HepG2 (cell line): ENCODE data around the gene TP53TG5. TPM values are rescaled to one million over a fixed set of nuclear protein-coding genes. Genes with fewer than 3 reads are reported as not detected.

Source experiments
- ATAD3A ChIP-seq: sonication (generic); formaldehyde crosslinking; IDR thresholded peaks from 2 replicates; pipeline ENCODE4 v1.4.0; 2020; ENCODE audit warnings: missing genetic modification reagents
- BRF2 ChIP-seq: sonication (generic); formaldehyde crosslinking; IDR thresholded peaks from 2 replicates; pipeline ENCODE4 v1.8.1; 2022; ENCODE audit warnings: mild to moderate bottlenecking, missing genetic modification reagents
- DMAP1 ChIP-seq: IDR thresholded peaks from 2 replicates; pipeline ENCODE4 v1.6.1; 2016
- ESRRA ChIP-seq: sonication (generic); formaldehyde crosslinking; IDR thresholded peaks from 2 replicates; pipeline ENCODE4 v1.5.1; 2020; ENCODE audit warnings: mild to moderate bottlenecking, low read depth, missing genetic modification reagents
- FIP1L1 ChIP-seq: fragments of 200-400 bp; formaldehyde crosslinking; IDR thresholded peaks from 2 replicates; pipeline ENCODE4 v1.6.1; 2018; ENCODE audit warnings: low read depth, mild to moderate bottlenecking, low read length, moderate library complexity, borderline replicate concordance; ENCODE audit not compliant: insufficient read depth
- GATA4 ChIP-seq: sonication (generic); IDR thresholded peaks from 2 replicates; pipeline ENCODE4 v1.6.1; 2016; ENCODE audit warnings: antibody characterized with exemption, low read depth, borderline replicate concordance
- IRF2 ChIP-seq: IDR thresholded peaks from 2 replicates; pipeline ENCODE4 v1.6.1; 2018; ENCODE audit warnings: missing genetic modification reagents, missing compliant biosample characterization
- ISX ChIP-seq: sonication (generic); formaldehyde crosslinking; conservative IDR thresholded peaks from 2 replicates; pipeline ENCODE4 v1.5.0; 2020; ENCODE audit warnings: missing genetic modification reagents
- JUNB ChIP-seq: sonication (generic); formaldehyde crosslinking; IDR thresholded peaks from 2 replicates; pipeline ENCODE4 v1.8.0; 2022; ENCODE audit warnings: missing genetic modification reagents, mild to moderate bottlenecking, borderline replicate concordance
- KAT8 ChIP-seq: IDR thresholded peaks from 2 replicates; pipeline ENCODE4 v1.6.1; 2016; ENCODE audit warnings: missing genetic modification reagents, missing compliant biosample characterization
- LCORL ChIP-seq, 2 experiments: fragments of 450-650 bp in 1 of 2; sonication (generic) in 1 of 2; formaldehyde crosslinking in 1 of 2; IDR thresholded peaks; 2 replicates each; pipeline versions ENCODE4 v1.5.0 to v1.6.1; 2017 to 2020; ENCODE audit warnings: antibody characterized with exemption in 1 of 2, missing genetic modification reagents in 1 of 2
- MBNL3 ChIP-seq: fragments of 250-450 bp; sonication (Bioruptor Pico); conservative IDR thresholded peaks from 2 replicates; pipeline ENCODE4 v1.8.0; 2022; ENCODE audit warnings: mild to moderate bottlenecking, inconsistent platforms
- MEIS2 ChIP-seq: sonication (generic); formaldehyde crosslinking; IDR thresholded peaks from 2 replicates; pipeline ENCODE4 v1.9.0; 2021; ENCODE audit warnings: mild to moderate bottlenecking, missing genetic modification reagents
- MXD4 ChIP-seq: IDR thresholded peaks from 2 replicates; pipeline ENCODE4 v1.6.1; 2016; ENCODE audit warnings: mild to moderate bottlenecking, missing biosample characterization, missing genetic modification reagents
- NCOR1 ChIP-seq: fragments of 200-600 bp; sonication (generic); IDR thresholded peaks from 2 replicates; pipeline ENCODE4 v1.7.0; 2017; ENCODE audit warnings: antibody characterized with exemption, low read length, borderline replicate concordance
- NFRKB ChIP-seq: fragments of 450-650 bp; IDR thresholded peaks from 2 replicates; pipeline ENCODE4 v1.6.1; 2017
- NRL ChIP-seq: sonication (generic); formaldehyde crosslinking; IDR thresholded peaks from 2 replicates; pipeline ENCODE4 v1.5.0; 2020; ENCODE audit warnings: missing genetic modification reagents, mild to moderate bottlenecking, moderate library complexity, borderline replicate concordance
- PHF21A ChIP-seq: sonication (generic); formaldehyde crosslinking; IDR thresholded peaks from 2 replicates; pipeline ENCODE4 v1.5.0; 2020; ENCODE audit warnings: mild to moderate bottlenecking, missing genetic modification reagents
- PRMT3 ChIP-seq: sonication (generic); formaldehyde crosslinking; IDR thresholded peaks from 2 replicates; pipeline ENCODE4 v1.8.1; 2022; ENCODE audit warnings: low read depth, mild to moderate bottlenecking, moderate library complexity, missing genetic modification reagents, borderline replicate concordance
- RFX1 ChIP-seq: fragments of 450-650 bp; IDR thresholded peaks from 2 replicates; pipeline ENCODE4 v1.6.1; 2017
- SETDB1 ChIP-seq: sonication (generic); formaldehyde crosslinking; IDR thresholded peaks from 2 replicates; pipeline ENCODE4 v1.5.1; 2020; ENCODE audit warnings: missing genetic modification reagents, mild to moderate bottlenecking, borderline replicate concordance
- SIN3B ChIP-seq: fragments of 150-350 bp; IDR thresholded peaks from 2 replicates; pipeline ENCODE4 v1.6.1; 2014; ENCODE audit warnings: low read length
- SKI ChIP-seq: fragments of 450-650 bp; IDR thresholded peaks from one replicate; pipeline ENCODE4 v1.6.1; 2018; ENCODE audit warnings: mild to moderate bottlenecking; ENCODE audit not compliant: partially characterized antibody
- TBP ChIP-seq: sonication (generic); formaldehyde crosslinking; IDR thresholded peaks from 2 replicates; pipeline ENCODE4 v1.5.0; 2020; ENCODE audit warnings: missing genetic modification reagents
- ZFY ChIP-seq: sonication (generic); formaldehyde crosslinking; IDR thresholded peaks from 2 replicates; pipeline ENCODE4 v1.4.0; 2020; ENCODE audit warnings: missing genetic modification reagents
- ZNF232 ChIP-seq: sonication (generic); formaldehyde crosslinking; IDR thresholded peaks from 2 replicates; pipeline ENCODE4 v1.4.0; 2020; ENCODE audit warnings: missing genetic modification reagents, borderline replicate concordance
- ZNF446 ChIP-seq: sonication (generic); formaldehyde crosslinking; IDR thresholded peaks from 2 replicates; pipeline ENCODE4 v1.5.0; 2020; ENCODE audit warnings: mild to moderate bottlenecking, missing genetic modification reagents
- ZNF557 ChIP-seq: sonication (generic); formaldehyde crosslinking; IDR thresholded peaks from 2 replicates; pipeline ENCODE4 v1.4.0; 2020; ENCODE audit warnings: missing genetic modification reagents
- ZNF572 ChIP-seq: sonication (generic); formaldehyde crosslinking; IDR thresholded peaks from 2 replicates; pipeline ENCODE4 v1.5.1; 2020; ENCODE audit warnings: mild to moderate bottlenecking, missing genetic modification reagents
- ZNF674 ChIP-seq: sonication (generic); formaldehyde crosslinking; IDR thresholded peaks from 2 replicates; pipeline ENCODE4 v1.5.0; 2020; ENCODE audit warnings: low read depth, mild to moderate bottlenecking, missing genetic modification reagents
- polyA plus RNA-seq, 8 experiments: library from polyadenylated mRNA; depleted of rRNA in 3 of 8; stranded (reverse) in 7 of 8; unstranded in 1 of 8; fragments of >200 nt; fragmentation: Illumina TruSeq in 4 of 8; extraction: Trizol in 4 of 8; gene quantifications; 2 replicates each; pipeline versions ENCODE4 v1.2.1 to v1.2.3, GENCODE V29; 2011 to 2016; ENCODE audit warnings: low read depth in 4 of 8, missing spikeins in 1 of 8, mixed read lengths in 1 of 8; ENCODE audit not compliant: insufficient read depth in 1 of 8
- total RNA-seq, 5 experiments: library from RNA; depleted of rRNA; stranded (reverse); fragments of >200 nt; fragmentation: Illumina TruSeq; extraction: Trizol; gene quantifications; 2 replicates each; pipeline ENCODE4 v1.2.3, GENCODE V29; 2016; ENCODE audit warnings: low read depth in 1 of 5
- TF ChIP-seq, protein P1 (sequence below): sonication (generic); formaldehyde crosslinking; IDR thresholded peaks from 2 replicates; pipeline ENCODE4 v1.9.0; 2021; ENCODE audit warnings: missing genetic modification reagents, mild to moderate bottlenecking, borderline replicate concordance

Gene TP53TG5
- total and polyA plus RNA-seq, 2 of the 13 experiments (the other 11 are each of a cell fraction or from before 2014, with no cell fraction given) = 0.11 TPM; not detected in 1

DNA sequence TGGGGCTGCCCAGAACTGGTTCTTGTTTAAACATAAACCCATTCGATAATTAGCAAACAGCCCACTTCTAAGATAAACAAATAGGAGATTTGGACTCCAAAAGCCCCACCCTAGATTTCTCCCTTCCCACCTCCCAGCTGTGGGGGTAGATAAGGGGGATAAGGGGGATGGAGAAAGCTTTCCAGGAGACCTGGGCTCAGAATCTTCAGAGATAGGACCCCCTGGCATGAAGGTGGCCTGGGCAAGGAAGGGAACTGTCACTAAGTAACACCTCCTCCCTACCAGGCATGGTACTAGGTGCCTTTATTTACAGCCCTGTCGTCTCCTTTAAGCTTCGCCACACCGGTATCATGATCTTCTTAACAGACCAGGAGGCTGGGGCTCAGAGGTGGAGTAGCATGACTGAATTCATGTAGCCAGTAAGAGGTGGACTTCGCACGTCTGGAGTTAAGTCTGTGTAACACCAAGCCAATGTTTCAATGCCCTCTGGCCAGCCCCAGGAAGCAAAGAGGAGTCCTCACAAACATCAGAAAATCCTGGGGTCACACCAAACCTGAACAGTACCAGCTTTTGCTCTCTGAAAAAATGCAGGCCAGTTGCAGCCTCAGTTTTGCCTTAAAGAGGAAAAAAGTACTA lies 34.5 kb downstream of the TP53TG5 start (continued):
- no peak for TF ChIP-seq ZNF572 (CRISPR knock-in tag)
- TF ChIP-seq ZNF674 = no peak
- 0 out of 2 replicates have a peak, but pooled peaks have one; percentile 15 for TF ChIP-seq DMAP1 (CRISPR knock-in tag)
- TF ChIP-seq ATAD3A = no peak
- no peak for TF ChIP-seq BRF2 (CRISPR knock-in tag)
- no peak for TF ChIP-seq SETDB1 (CRISPR knock-in tag)
- no peak; the same call in 1 of the 2 replicates for TF ChIP-seq IRF2 (CRISPR knock-in tag)
- TF ChIP-seq ISX (CRISPR knock-in tag) = no peak
- no peak for TF ChIP-seq SIN3B
- TF ChIP-seq MBNL3 = no peak
- no peak; the same call in 1 of the 2 replicates for TF ChIP-seq PHF21A (CRISPR knock-in tag)
- peak; percentile 98 for TF ChIP-seq NCOR1
- TF ChIP-seq NRL (CRISPR knock-in tag) = no peak
- TF ChIP-seq, protein P1, sequence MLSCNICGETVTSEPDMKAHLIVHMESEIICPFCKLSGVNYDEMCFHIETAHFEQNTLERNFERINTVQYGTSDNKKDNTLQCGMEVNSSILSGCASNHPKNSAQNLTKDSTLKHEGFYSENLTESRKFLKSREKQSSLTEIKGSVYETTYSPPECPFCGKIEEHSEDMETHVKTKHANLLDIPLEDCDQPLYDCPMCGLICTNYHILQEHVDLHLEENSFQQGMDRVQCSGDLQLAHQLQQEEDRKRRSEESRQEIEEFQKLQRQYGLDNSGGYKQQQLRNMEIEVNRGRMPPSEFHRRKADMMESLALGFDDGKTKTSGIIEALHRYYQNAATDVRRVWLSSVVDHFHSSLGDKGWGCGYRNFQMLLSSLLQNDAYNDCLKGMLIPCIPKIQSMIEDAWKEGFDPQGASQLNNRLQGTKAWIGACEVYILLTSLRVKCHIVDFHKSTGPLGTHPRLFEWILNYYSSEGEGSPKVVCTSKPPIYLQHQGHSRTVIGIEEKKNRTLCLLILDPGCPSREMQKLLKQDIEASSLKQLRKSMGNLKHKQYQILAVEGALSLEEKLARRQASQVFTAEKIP (CRISPR knock-in tag) = no peak
- TF ChIP-seq MEIS2 (CRISPR knock-in tag) = no peak
- no peak for TF ChIP-seq ZFY (CRISPR knock-in tag)
- no peak for TF ChIP-seq KAT8 (CRISPR knock-in tag)
- TF ChIP-seq NFRKB = no peak
- peak; percentile 19; the same call in 1 of the 2 replicates for TF ChIP-seq ESRRA (CRISPR knock-in tag)
- TF ChIP-seq SKI = peak; percentile 98
- no peak for TF ChIP-seq FIP1L1
- TF ChIP-seq PRMT3 = no peak
- TF ChIP-seq GATA4 = no peak
- TF ChIP-seq LCORL (IDR thresholded peaks at IDR 0.05) = no peak
- TF ChIP-seq LCORL (CRISPR knock-in tag; IDR thresholded peaks at IDR 0.05) = 0 out of 2 replicates have a peak, but pooled peaks have one; percentile 21
- 0 out of 2 replicates have a peak, but pooled peaks have one; percentile 26 for TF ChIP-seq ZNF446
- 0 out of 2 replicates have a peak, but pooled peaks have one; percentile 1 for TF ChIP-seq ZNF232 (CRISPR knock-in tag)
- TF ChIP-seq JUNB (CRISPR knock-in tag) = no peak
- TF ChIP-seq ZNF557 = no peak
- TF ChIP-seq TBP (CRISPR knock-in tag) = no peak
- no peak for TF ChIP-seq RFX1
- TF ChIP-seq MXD4 (CRISPR knock-in tag) = no peak
